Smooth muscle cell (in vitro differentiated cells): Measurements from ENCODE around the gene ELF5. TPM values are rescaled to one million over a fixed set of nuclear protein-coding genes. Genes with fewer than 3 reads are reported as not detected.

Experiments used
- DNase-seq: peaks from one replicate; lab custom pipeline; 2025; ENCODE audit not compliant: unreplicated experiment; lab: John Stamatoyannopoulos, UW
- H2AFZ ChIP-seq: fragments of 200-600 bp; sonication (generic); 2 replicates; pipeline ENCODE4 v1.6.0; 2016; ENCODE audit warnings: antibody characterized with exemption, low read depth, mild to moderate bottlenecking
- H3F3A ChIP-seq: fragments of 200-600 bp; sonication (generic); 2 replicates; pipeline ENCODE4 v1.6.0; 2017; ENCODE audit warnings: antibody characterized with exemption, low read depth
- H3K27ac ChIP-seq: fragments of 200-600 bp; sonication (generic); 2 replicates; pipeline ENCODE4 v1.5.1; 2016; ENCODE audit warnings: low read depth, mild to moderate bottlenecking
- H3K27me3 ChIP-seq: fragments of 200-600 bp; sonication (generic); 2 replicates; pipeline ENCODE4 v1.6.1; 2016; ENCODE audit warnings: low read depth, mild to moderate bottlenecking
- H3K36me3 ChIP-seq: fragments of 200-600 bp; sonication (generic); 2 replicates; pipeline ENCODE4 v1.5.1; 2016; ENCODE audit warnings: low read depth
- H3K4me1 ChIP-seq: fragments of 200-600 bp; sonication (generic); 2 replicates; pipeline ENCODE4 v1.5.1; 2016; ENCODE audit warnings: low read depth
- H3K4me2 ChIP-seq: fragments of 200-600 bp; sonication (generic); 2 replicates; pipeline ENCODE4 v1.6.0; 2016; ENCODE audit warnings: mild to moderate bottlenecking
- H3K4me3 ChIP-seq: fragments of 200-600 bp; sonication (generic); 2 replicates; pipeline ENCODE4 v1.5.1; 2016; ENCODE audit warnings: mild to moderate bottlenecking
- H3K79me2 ChIP-seq: fragments of 200-600 bp; sonication (generic); 2 replicates; pipeline ENCODE4 v1.6.0; 2016; ENCODE audit warnings: low read depth, mild to moderate bottlenecking
- H3K9ac ChIP-seq: fragments of 200-600 bp; sonication (generic); 2 replicates; pipeline ENCODE4 v1.6.0; 2016; ENCODE audit warnings: low read depth
- H3K9me3 ChIP-seq: fragments of 200-600 bp; sonication (generic); replicated peaks from 2 replicates; pipeline ENCODE4 v1.5.1; 2016; ENCODE audit warnings: low read depth
- H4K20me1 ChIP-seq: fragments of 200-600 bp; sonication (generic); 2 replicates; pipeline ENCODE4 v1.6.0; 2016; ENCODE audit warnings: low read depth
- WGBS: methylation state at CpG from one replicate; pipeline ENCODE4 v1.1.7; 2016; ENCODE audit warnings: low lambda C conversion rate; 5-methylcytosine and 5-hydroxymethylcytosine counted together
- polyA plus RNA-seq: library from polyadenylated mRNA; unstranded; fragments of >200 nt; fragmentation: Nextera tagmentation; extraction: Ambion mirVana; gene quantifications from 2 replicates; pipeline ENCODE4 v1.2.1, GENCODE V29; 2016
- total RNA-seq: library from RNA; depleted of rRNA; stranded (reverse); fragments of >200 nt; gene quantifications from 2 replicates; pipeline ENCODE4 v1.2.3, GENCODE V29; 2014
- TF ChIP-seq, protein P1 (sequence below): fragments of 200-600 bp; sonication (generic); IDR thresholded peaks from 2 replicates; pipeline ENCODE4 v1.5.1; 2017; ENCODE audit warnings: borderline replicate concordance, mild to moderate bottlenecking, antibody characterized with exemption; ENCODE audit not compliant: insufficient read depth, poor library complexity, severe bottlenecking

ELF5 gene
- 0.45 and 0.67 TPM in 2 replicates for total RNA-seq
- polyA plus RNA-seq: not detected in 2 replicates

DNA sequence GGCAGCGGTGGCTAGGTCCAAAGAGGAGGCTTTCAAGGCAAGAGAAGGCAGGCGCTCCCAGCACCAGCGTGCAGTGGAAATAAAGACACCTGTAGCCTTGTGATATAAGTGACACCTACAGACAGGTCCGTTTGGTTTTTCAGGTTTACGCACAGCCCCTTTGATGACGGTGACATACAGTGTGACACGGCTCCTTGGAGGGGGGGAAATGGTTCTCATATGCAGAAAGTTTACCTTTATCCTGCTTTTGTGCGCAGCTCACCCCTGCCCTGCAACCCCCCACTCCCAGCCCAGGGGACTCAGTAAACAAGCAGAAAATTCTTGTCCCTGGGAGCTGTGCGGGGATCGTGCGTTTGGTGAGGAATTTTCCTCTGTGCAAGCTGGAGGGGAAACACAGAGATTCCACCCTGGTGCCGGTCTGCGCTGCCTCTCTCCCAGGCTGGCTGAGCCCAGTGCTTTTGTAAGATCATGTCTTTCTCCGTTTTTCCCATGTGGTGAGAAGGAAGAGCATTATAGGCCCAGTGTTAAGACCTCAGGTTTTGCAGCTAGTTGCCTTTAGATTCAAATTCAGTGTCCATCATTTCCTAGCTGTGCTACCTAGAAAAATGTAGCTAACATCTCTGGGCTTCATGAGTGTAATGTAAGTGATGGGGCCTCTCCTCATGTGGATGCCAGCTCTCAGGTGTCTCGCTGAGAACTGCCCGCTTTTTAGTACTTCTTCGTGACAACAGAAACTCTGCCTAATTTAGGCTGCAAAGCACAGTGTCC lies at the start of gene ELF5:
Gene ELF5, minus strand, starts transcription at position 113 of the 768 bp plus-strand sequence. CDS start 8,045 bp downstream, outside the sequence.
- WGBS: 71% methylated on average over 17 of the region's 17 CpGs
- H3K79me2 ChIP-seq: no peaks in the 10 kb centered on the region
- H3K27me3 ChIP-seq: no peaks in the 10 kb centered on the region
- no peaks in the 10 kb centered on the region for H3K4me1 ChIP-seq
- no peaks in the 10 kb centered on the region for H3F3A ChIP-seq
- H3K4me2 ChIP-seq: no peak within 1 kb of the TSS
- H3K27ac ChIP-seq: no peak within 1 kb of the TSS
- H3K4me3 ChIP-seq: no peak within 1 kb of the TSS
- DNase-seq: no peak
- no peak within 1 kb of the TSS for H3K9ac ChIP-seq
- H2AFZ ChIP-seq: no peak within 1 kb of the TSS
- H3K36me3 ChIP-seq: no peaks in the 10 kb centered on the region
- no peaks in the 10 kb centered on the region for H4K20me1 ChIP-seq
- no peaks in the 10 kb centered on the region for H3K9me3 ChIP-seq
- TF ChIP-seq, protein P1, sequence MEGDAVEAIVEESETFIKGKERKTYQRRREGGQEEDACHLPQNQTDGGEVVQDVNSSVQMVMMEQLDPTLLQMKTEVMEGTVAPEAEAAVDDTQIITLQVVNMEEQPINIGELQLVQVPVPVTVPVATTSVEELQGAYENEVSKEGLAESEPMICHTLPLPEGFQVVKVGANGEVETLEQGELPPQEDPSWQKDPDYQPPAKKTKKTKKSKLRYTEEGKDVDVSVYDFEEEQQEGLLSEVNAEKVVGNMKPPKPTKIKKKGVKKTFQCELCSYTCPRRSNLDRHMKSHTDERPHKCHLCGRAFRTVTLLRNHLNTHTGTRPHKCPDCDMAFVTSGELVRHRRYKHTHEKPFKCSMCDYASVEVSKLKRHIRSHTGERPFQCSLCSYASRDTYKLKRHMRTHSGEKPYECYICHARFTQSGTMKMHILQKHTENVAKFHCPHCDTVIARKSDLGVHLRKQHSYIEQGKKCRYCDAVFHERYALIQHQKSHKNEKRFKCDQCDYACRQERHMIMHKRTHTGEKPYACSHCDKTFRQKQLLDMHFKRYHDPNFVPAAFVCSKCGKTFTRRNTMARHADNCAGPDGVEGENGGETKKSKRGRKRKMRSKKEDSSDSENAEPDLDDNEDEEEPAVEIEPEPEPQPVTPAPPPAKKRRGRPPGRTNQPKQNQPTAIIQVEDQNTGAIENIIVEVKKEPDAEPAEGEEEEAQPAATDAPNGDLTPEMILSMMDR: no peak

DNA sequence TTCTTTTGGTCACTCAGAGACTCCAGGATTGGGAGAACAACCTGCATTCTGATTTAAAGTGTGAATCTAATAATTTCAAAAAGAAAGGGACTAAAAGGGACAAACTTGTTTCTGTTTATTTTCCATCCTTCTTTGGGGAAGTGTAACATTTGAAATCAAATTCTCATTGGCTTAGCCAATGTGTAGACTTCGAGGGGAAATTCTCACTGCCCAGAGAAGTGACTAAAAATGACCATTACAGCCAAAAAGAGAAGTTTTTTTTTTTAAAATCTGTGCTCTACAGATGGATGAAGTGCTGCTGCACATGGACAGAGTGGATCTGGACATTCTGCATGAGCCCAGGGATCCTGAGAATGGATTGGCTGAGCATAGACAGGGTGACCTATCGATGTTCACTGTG lies 49.4 kb upstream of the ELF5 start:
- Histone ChIP-seq H3F3A (no peaks in the 10 kb centered on the region), H4K20me1 (no peaks in the 10 kb centered on the region), H3K9me3 (no peaks in the 10 kb centered on the region), H3K36me3 (no peaks in the 10 kb centered on the region), H3K4me3 (no peak overlapping the region), H3K9ac (no peak overlapping the region), H3K4me2 (no peak overlapping the region), H3K27me3 (no peaks in the 10 kb centered on the region), H3K4me1 (peaks cover 7% of the 10 kb centered on the region), H3K27ac (no peak overlapping the region), H2AFZ (no peak overlapping the region), H3K79me2 (no peaks in the 10 kb centered on the region)
- DNase-seq: no peak
- TF ChIP-seq, protein P1: no peak
- WGBS: 93% methylated on average over 2 of the region's 2 CpGs

DNA sequence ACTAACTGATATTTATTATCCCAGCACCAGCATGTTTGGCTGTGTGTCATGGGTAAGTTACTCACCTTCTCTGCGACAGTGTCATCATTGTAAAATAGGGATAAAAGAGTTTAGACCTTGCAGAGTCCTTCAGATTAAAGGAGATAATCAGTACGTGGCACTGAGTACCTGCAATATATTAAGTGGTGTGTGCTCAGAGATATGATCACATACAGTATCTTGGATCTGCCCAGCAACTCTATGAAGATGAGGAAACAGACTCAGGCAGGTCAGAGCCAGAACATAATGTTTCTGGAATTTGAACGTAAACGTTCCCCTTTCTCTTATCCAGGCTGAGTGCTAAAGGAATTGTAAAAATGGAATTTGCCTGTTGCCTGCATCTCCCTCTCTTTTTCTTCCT lies 46.9 kb upstream of the ELF5 start:
- whole genome bisulfite sequencing: 79% methylated on average over 4 of the region's 4 CpGs
- Histone ChIP-seq H3K27me3 (no peaks in the 10 kb centered on the region), H3K4me3 (no peak overlapping the region), H4K20me1 (no peaks in the 10 kb centered on the region), H3K36me3 (no peaks in the 10 kb centered on the region), H3K27ac (no peak overlapping the region), H3F3A (no peaks in the 10 kb centered on the region), H3K4me1 (peaks cover 7% of the 10 kb centered on the region), H3K79me2 (no peaks in the 10 kb centered on the region), H2AFZ (no peak overlapping the region), H3K4me2 (no peak overlapping the region), H3K9ac (no peak overlapping the region), H3K9me3 (no peaks in the 10 kb centered on the region)
- TF ChIP-seq, protein P1: no peak
- no peak for DNase-seq

DNA sequence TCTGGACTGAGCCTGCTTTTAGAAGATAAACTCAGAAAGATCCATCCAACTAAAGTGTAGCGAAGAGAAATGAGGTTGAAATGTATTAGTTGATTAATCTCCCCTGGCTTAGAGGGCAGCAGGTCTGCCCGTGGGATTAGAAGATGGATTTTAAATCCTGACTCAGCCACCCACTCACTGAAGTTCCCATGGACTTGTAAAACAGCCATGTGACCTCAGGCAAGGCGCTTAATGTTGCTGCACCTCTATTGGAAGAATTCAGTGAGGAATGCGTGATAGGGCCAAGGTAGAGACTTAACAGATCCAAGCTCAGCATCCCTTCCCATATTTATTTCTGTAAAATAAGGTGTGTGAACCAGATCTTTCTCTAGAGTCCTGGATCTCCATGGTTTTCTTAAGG lies 45.1 kb upstream of the ELF5 start:
- no peak overlapping the region for H2AFZ ChIP-seq
- no peaks in the 10 kb centered on the region for H3K27me3 ChIP-seq
- DNase-seq: no peak

More for the DNA sequence above, 45.1 kb upstream of the ELF5 start:
- Histone ChIP-seq H3K4me2 (no peak overlapping the region), H3K4me1 (no peaks in the 10 kb centered on the region), H3K36me3 (no peaks in the 10 kb centered on the region), H3F3A (no peaks in the 10 kb centered on the region), H3K4me3 (no peak overlapping the region), H3K9me3 (no peaks in the 10 kb centered on the region), H3K27ac (no peak overlapping the region), H4K20me1 (no peaks in the 10 kb centered on the region), H3K79me2 (no peaks in the 10 kb centered on the region), H3K9ac (no peak overlapping the region)
- 51% methylated on average over 4 of the region's 4 CpGs for WGBS
- TF ChIP-seq, protein P1: no peak
